K562 (cell line): ENCODE data around the gene RRP9.

Source experiments
- GATAD2B ChIP-seq: fragments of 450-650 bp; IDR thresholded peaks from 2 replicates; pipeline ENCODE4 v1.6.1; 2017; ENCODE audit warnings: mild to moderate bottlenecking, borderline replicate concordance
- RBBP5 ChIP-seq: fragments of 200-600 bp; sonication (generic); IDR thresholded peaks from 2 replicates; pipeline ENCODE4 v1.6.1; 2012; ENCODE audit warnings: borderline replicate concordance, mild to moderate bottlenecking, low read length, control low read depth, inconsistent platforms; ENCODE audit not compliant: insufficient read depth, poor library complexity, severe bottlenecking

DNA sequence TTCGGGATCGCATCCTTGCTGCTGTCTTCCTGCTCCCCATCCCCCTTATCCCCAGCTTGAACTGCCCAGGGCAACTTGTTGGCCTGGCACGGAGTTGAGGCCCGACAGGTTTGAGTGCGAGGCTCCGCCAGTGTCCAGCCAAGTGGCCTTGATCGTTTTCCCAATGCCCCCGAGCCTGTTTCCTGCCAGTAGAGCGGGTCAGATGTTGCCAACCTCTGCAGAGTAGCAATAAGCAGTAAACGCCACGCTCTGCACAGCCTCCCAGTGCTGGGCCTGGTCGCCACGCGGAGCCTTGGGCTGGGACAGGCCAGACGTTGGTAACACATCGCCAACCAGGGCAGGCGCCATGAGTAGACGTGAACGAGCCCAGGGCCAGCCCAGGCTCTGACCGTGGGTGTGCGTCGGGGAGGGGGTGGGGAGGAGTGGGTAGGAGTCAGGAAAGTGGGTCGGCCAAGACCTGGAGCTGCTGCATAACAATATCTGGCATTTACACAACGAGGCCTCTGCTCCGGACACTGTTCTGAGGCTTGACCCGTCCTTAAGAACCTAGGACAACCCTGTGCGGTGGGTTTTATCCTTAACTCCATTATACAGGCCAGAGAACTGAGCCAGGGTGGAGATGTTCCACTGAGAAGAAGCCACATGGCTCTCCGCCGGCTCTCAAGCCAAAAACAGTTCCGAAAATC lies 32.7 kb upstream of the RRP9 start:
- no peak for TF ChIP-seq RBBP5
- TF ChIP-seq GATAD2B, result no peak
